Mesendoderm (in vitro differentiated cells): ENCODE data around the gene SPAG5.

Experiments
- DNase-seq: peaks from one replicate; pipeline ENCODE4 v3.0.0; 2013
- H2AK5ac ChIP-seq: 2 replicates; pipeline ENCODE4 v1.6.1; 2013; ENCODE audit warnings: low read length, inconsistent platforms
- H2BK120ac ChIP-seq: 2 replicates; pipeline ENCODE4 v1.6.1; 2013; ENCODE audit warnings: low read depth, mild to moderate bottlenecking, low read length, moderate library complexity, mixed read lengths
- H2BK15ac ChIP-seq: replicated peaks from 2 replicates; pipeline ENCODE4 v1.6.1; 2013; ENCODE audit warnings: low read depth, mild to moderate bottlenecking, moderate library complexity
- H2BK5ac ChIP-seq: 2 replicates; pipeline ENCODE4 v1.6.1; 2013; ENCODE audit warnings: low read length, inconsistent platforms
- H3K18ac ChIP-seq: 2 replicates; pipeline ENCODE4 v1.6.1; 2013; ENCODE audit warnings: mild to moderate bottlenecking, low read length, mixed read lengths
- H3K23ac ChIP-seq: one replicate; pipeline ENCODE4 v1.6.1; 2013; ENCODE audit warnings: low read length
- H3K27ac ChIP-seq: 2 replicates; pipeline ENCODE4 v1.5.1; 2013; ENCODE audit warnings: low read depth, mild to moderate bottlenecking, inconsistent platforms, low read length, moderate library complexity
- H3K27me3 ChIP-seq: 2 replicates; pipeline ENCODE4 v1.6.1; 2013; ENCODE audit warnings: low read length, control low read depth, mild to moderate bottlenecking, inconsistent platforms; ENCODE audit not compliant: insufficient read depth, poor library complexity
- H3K36me3 ChIP-seq: 2 replicates; pipeline ENCODE4 v1.6.1; 2013; ENCODE audit warnings: low read length, inconsistent platforms; ENCODE audit not compliant: control insufficient read depth, insufficient read depth
- H3K4ac ChIP-seq: one replicate; pipeline ENCODE4 v1.6.1; 2013; ENCODE audit warnings: low read depth, mild to moderate bottlenecking, low read length, moderate library complexity
- H3K4me1 ChIP-seq: 2 replicates; pipeline ENCODE4 v1.6.1; 2013; ENCODE audit warnings: low read depth, low read length, inconsistent platforms; ENCODE audit not compliant: control insufficient read depth
- H3K4me2 ChIP-seq: 2 replicates; pipeline ENCODE4 v1.6.1; 2013; ENCODE audit warnings: low read length
- H3K4me3 ChIP-seq: 2 replicates; pipeline ENCODE4 v1.5.1; 2013; ENCODE audit warnings: mild to moderate bottlenecking, low read length
- H3K56ac ChIP-seq: one replicate; pipeline ENCODE4 v1.6.1; 2013; ENCODE audit warnings: low read length
- H3K79me1 ChIP-seq: 2 replicates; pipeline ENCODE4 v1.6.1; 2013; ENCODE audit warnings: low read length, inconsistent platforms
- H3K79me2 ChIP-seq: 2 replicates; pipeline ENCODE4 v1.6.1; 2013; ENCODE audit warnings: mild to moderate bottlenecking, low read length; ENCODE audit not compliant: control insufficient read depth, insufficient read depth
- H3K9ac ChIP-seq: 2 replicates; pipeline ENCODE4 v1.6.1; 2013; ENCODE audit warnings: low read length, inconsistent platforms
- H4K5ac ChIP-seq: one replicate; pipeline ENCODE4 v1.6.1; 2013; ENCODE audit warnings: low read length
- H4K8ac ChIP-seq: one replicate; pipeline ENCODE4 v1.6.1; 2013; ENCODE audit warnings: low read depth, mild to moderate bottlenecking, control low read depth, low read length, moderate library complexity
- WGBS: extraction: QIAGEN DNeasy Blood & Tissue Kit; methylation state at CpG from one replicate; pipeline ENCODE4 v1.1.7; 2013; ENCODE audit warnings: low lambda C conversion rate, missing lambda C conversion rate; ENCODE audit not compliant: insufficient coverage; ENCODE audit errors: extremely low coverage; 5-methylcytosine and 5-hydroxymethylcytosine counted together

SPAG5 gene

DNA sequence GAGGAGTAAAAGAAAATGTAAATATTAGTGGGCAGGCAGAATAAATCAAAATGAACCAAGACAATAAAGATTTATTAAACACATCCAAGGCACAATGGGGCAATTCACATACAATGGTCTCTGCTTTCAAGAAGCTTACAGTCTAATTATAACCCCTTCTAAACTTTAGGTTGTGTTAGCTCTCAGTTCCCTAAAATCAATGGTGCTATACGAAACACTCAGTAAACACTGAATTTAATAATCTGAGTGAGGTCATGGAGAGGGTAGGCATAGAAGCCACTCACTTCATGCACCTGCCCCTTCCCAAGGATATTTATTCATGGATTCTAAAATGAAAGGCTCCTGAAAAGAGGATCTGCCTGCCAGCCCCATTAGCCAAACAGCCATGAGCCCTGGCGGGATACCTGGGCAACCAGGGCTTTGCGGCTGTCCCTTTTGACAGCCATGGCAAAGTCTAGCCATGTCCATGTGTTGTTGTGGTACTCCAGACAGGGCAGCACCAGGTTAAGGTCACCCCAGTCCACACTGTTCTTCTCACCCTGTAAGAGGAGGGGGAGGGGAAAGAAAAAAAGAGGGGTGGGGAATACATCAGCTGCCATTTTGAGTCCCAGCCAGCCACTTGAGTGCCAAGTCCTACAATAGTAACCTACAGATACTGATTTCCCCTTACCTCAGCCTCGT, 16.6 kb upstream of the SPAG5 start:
- Histone ChIP-seq H3K27ac (no peak overlapping the region), H3K4me3 (no peak overlapping the region)

GRCh38 chr17:28613931-28614381, 15.1 kb upstream of the SPAG5 start, which contains the start of gene RSKR:
RSKR (minus strand) TSS chr17:28614185; CDS start chr17:28614161, 24 bp downstream.
- no peak within 1 kb of the TSS for H2BK15ac ChIP-seq
- no peak within 1 kb of the TSS for H4K8ac ChIP-seq
- no peak within 1 kb of the TSS for H3K4ac ChIP-seq
- no peak within 1 kb of the TSS for H3K4me3 ChIP-seq
- H3K79me1 ChIP-seq: no peaks in the 10 kb centered on the region
- H2BK120ac ChIP-seq: no peak within 1 kb of the TSS
- no peak within 1 kb of the TSS for H3K56ac ChIP-seq
- H2BK5ac ChIP-seq: no peak within 1 kb of the TSS
- H4K5ac ChIP-seq: no peak within 1 kb of the TSS
- no peak within 1 kb of the TSS for H3K9ac ChIP-seq
- no peaks in the 10 kb centered on the region for H3K4me1 ChIP-seq
- H2AK5ac ChIP-seq: no peak within 1 kb of the TSS
- no peaks in the 10 kb centered on the region for H3K79me2 ChIP-seq
- H3K18ac ChIP-seq: no peak within 1 kb of the TSS
- H3K4me2 ChIP-seq: no peak within 1 kb of the TSS
- DNase-seq: peak; percentile 21
- H3K27ac ChIP-seq: no peak within 1 kb of the TSS
- no peak within 1 kb of the TSS for H3K23ac ChIP-seq
- no peaks in the 10 kb centered on the region for H3K27me3 ChIP-seq
- no CpG with 5 or more reads among the region's 5 CpGs for WGBS
- H3K36me3 ChIP-seq: peaks cover 26% of the 10 kb centered on the region

More for the DNA sequence above, 16.6 kb upstream of the SPAG5 start:
- no CpG with 5 or more reads among the region's 4 CpGs for WGBS
- Histone ChIP-seq H2AK5ac (no peak overlapping the region), H3K79me1 (no peaks in the 10 kb centered on the region), H4K8ac (no peak overlapping the region), H3K4me2 (no peak overlapping the region), H3K79me2 (no peaks in the 10 kb centered on the region), H3K56ac (no peak overlapping the region), H3K4ac (no peak overlapping the region), H3K4me1 (no peaks in the 10 kb centered on the region), H3K23ac (no peak overlapping the region), H3K36me3 (peaks cover 30% of the 10 kb centered on the region), H2BK5ac (no peak overlapping the region), H2BK120ac (no peak overlapping the region), H4K5ac (no peak overlapping the region), H3K27me3 (no peaks in the 10 kb centered on the region), H3K9ac (no peak overlapping the region), H2BK15ac (no peak overlapping the region), H3K18ac (no peak overlapping the region)
- no peak for DNase-seq

- no peak overlapping the region for H2BK15ac ChIP-seq
Observed at GRCh38 chr17:28612936-28613872, 14.4 kb upstream of the SPAG5 start.

DNA sequence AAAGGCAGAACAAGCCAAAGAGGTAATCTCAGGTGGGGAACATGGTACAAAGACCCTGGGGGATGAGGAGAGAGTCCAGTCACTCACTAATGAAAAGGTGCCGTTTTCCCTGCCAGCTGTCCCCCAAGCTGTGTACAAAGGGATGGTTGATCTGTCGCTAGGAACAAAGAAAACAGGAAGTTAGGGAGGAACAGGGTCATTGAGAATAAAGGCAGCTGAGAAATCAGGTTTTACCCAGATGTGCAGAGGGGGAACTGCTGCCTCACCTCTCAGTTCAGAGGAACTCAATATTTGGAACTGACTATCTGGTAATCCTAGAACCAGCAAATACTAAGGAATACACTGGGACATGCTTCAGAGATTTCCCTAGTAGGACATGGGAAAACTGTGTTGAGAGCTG, 13.7 kb upstream of the SPAG5 start:
- no peak overlapping the region for H2BK5ac ChIP-seq
- no peak overlapping the region for H3K4me3 ChIP-seq
- no peaks in the 10 kb centered on the region for H3K27me3 ChIP-seq
- H3K79me2 ChIP-seq: no peaks in the 10 kb centered on the region
- H3K79me1 ChIP-seq: no peaks in the 10 kb centered on the region
- H2BK15ac ChIP-seq: no peak overlapping the region
- no peak overlapping the region for H3K4ac ChIP-seq
- H3K9ac ChIP-seq: no peak overlapping the region
- WGBS: no CpG with 5 or more reads among the region's 2 CpGs
- H4K5ac ChIP-seq: no peak overlapping the region
- no peak overlapping the region for H3K27ac ChIP-seq
- no peak overlapping the region for H3K4me2 ChIP-seq
- H3K56ac ChIP-seq: no peak overlapping the region
- H4K8ac ChIP-seq: no peak overlapping the region
- no peak overlapping the region for H2BK120ac ChIP-seq
- no peak overlapping the region for H2AK5ac ChIP-seq
- DNase-seq: no peak
- H3K4me1 ChIP-seq: no peaks in the 10 kb centered on the region
- H3K23ac ChIP-seq: no peak overlapping the region
- peaks cover 23% of the 10 kb centered on the region for H3K36me3 ChIP-seq
- H3K18ac ChIP-seq: no peak overlapping the region

More at GRCh38 chr17:28612936-28613872, 14.4 kb upstream of the SPAG5 start:
- H3K27me3 ChIP-seq: no peaks in the 10 kb centered on the region
- no peak overlapping the region for H4K5ac ChIP-seq
- no peak overlapping the region for H3K18ac ChIP-seq
- no peaks in the 10 kb centered on the region for H3K79me2 ChIP-seq
- H3K4me1 ChIP-seq: no peaks in the 10 kb centered on the region
- H3K23ac ChIP-seq: no peak overlapping the region
- H3K4ac ChIP-seq: no peak overlapping the region
- H3K4me3 ChIP-seq: no peak overlapping the region
- no peak overlapping the region for H3K9ac ChIP-seq
- H2AK5ac ChIP-seq: no peak overlapping the region
- H2BK120ac ChIP-seq: no peak overlapping the region
- no peak overlapping the region for H3K27ac ChIP-seq
- peaks cover 23% of the 10 kb centered on the region for H3K36me3 ChIP-seq
- H3K79me1 ChIP-seq: no peaks in the 10 kb centered on the region
- no peak overlapping the region for H3K4me2 ChIP-seq
- DNase-seq: peak; percentile 67
- H2BK5ac ChIP-seq: no peak overlapping the region
- WGBS: no CpG with 5 or more reads among the region's 6 CpGs
- H4K8ac ChIP-seq: no peak overlapping the region
- H3K56ac ChIP-seq: no peak overlapping the region

DNA sequence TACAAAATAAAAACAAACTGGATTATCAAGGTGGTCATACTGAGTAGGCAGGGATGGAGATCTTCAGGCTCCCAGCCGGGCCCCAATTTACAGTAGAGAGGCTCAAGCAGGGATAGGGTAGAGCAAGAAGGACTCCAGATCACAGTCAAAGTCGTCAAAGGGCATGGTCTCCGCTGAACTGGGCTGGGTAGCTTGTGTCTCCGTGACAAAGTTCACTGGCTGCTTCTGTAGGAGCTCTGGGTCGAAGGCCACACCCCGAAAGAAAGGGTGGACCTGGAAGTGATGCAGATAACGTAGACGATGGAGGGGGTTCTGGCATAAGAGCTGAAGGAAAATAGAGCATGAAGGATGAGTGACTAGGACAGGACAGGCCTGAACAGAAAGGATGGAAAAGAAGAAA, 11.6 kb upstream of the SPAG5 start:
- Histone ChIP-seq H4K8ac (no peak overlapping the region), H3K27ac (no peak overlapping the region), H3K79me2 (no peaks in the 10 kb centered on the region), H2AK5ac (no peak overlapping the region), H3K9ac (no peak overlapping the region), H3K4me1 (no peaks in the 10 kb centered on the region), H3K4me2 (no peak overlapping the region), H2BK120ac (no peak overlapping the region), H2BK5ac (no peak overlapping the region), H4K5ac (no peak overlapping the region), H3K56ac (no peak overlapping the region), H3K36me3 (peaks cover 13% of the 10 kb centered on the region), H3K23ac (no peak overlapping the region), H3K18ac (no peak overlapping the region), H3K27me3 (no peaks in the 10 kb centered on the region), H3K79me1 (no peaks in the 10 kb centered on the region), H3K4me3 (no peak overlapping the region), H2BK15ac (no peak overlapping the region), H3K4ac (no peak overlapping the region)
- no peak for DNase-seq
- WGBS: no CpG with 5 or more reads among the region's 8 CpGs
